Right atrium auricular region (tissue), 2 donors: Measurements from ENCODE around the gene SRRD. TPM values are rescaled to one million over a fixed set of nuclear protein-coding genes. Genes with fewer than 3 reads are reported as not detected.

Experiments used
- DNase-seq: peaks from one replicate; pipeline ENCODE4 v3.0.0-alpha.2; 2019; ENCODE audit warnings: low spot score
- H3K27ac ChIP-seq, 2 donors: fragments of 200-600 bp; sonication (generic); 1 replicate in 1 of 2; 2 replicates in 1 of 2; pipeline ENCODE4 v1.5.1; 2016 to 2019
- H3K27me3 ChIP-seq, 2 donors: fragments of 200-600 bp; sonication (generic); one replicate each; pipeline versions ENCODE4 v1.5.1 to v1.6.0; 2017 to 2019
- H3K36me3 ChIP-seq: fragments of 200-600 bp; sonication (generic); one replicate; pipeline ENCODE4 v1.5.1; 2016
- H3K4me1 ChIP-seq, 2 donors: fragments of 200-600 bp; sonication (generic); one replicate each; pipeline versions ENCODE4 v1.5.1 to v1.6.0; 2017 to 2019
- H3K4me3 ChIP-seq, 2 donors: fragments of 200-600 bp; sonication (generic); 1 replicate in 1 of 2; 2 replicates in 1 of 2; pipeline ENCODE4 v1.5.1; 2017 to 2019; ENCODE audit warnings: mild to moderate bottlenecking in 1 of 2, moderate library complexity in 1 of 2
- H3K9me3 ChIP-seq, 2 donors: fragments of 200-600 bp; sonication (generic); one replicate each; pipeline ENCODE4 v1.5.1; 2019
- CTCF ChIP-seq, 2 donors: fragments of 200-600 bp; sonication (generic); IDR thresholded peaks; one replicate each; pipeline ENCODE4 v1.5.1; 2019; ENCODE audit warnings: antibody characterized with exemption in 2 of 2
- total RNA-seq, 2 donors: library from RNA; depleted of rRNA; stranded (reverse); fragments of >200 nt; gene quantifications; one replicate each; pipeline ENCODE4 v1.1.0, GENCODE V29; 2016

SRRD gene
- total RNA-seq, 2 donors from 2014 or later = 20.4 to 25.0 TPM

- no peaks in the 10 kb centered on the region for H3K27me3 ChIP-seq
- no peak for TF ChIP-seq CTCF (IDR thresholded peaks at IDR 0.05)
- H3K9me3 ChIP-seq = no peaks in the 10 kb centered on the region
- DNase-seq = no peak
- peaks cover 0 to 29% of the 10 kb centered on the region in 2 donors for H3K4me1 ChIP-seq
- H3K27ac ChIP-seq = no peak overlapping the region
- peaks cover 47% of the 10 kb centered on the region for H3K36me3 ChIP-seq
- H3K4me3 ChIP-seq = no peak overlapping the region
Measured at GRCh38 chr22:26477341-26477731, 6.3 kb upstream of the SRRD start.

GRCh38 chr22:26479043-26479791 is 4.5 kb upstream of the SRRD start:
- peaks cover 33% of the 10 kb centered on the region for H3K36me3 ChIP-seq
- H3K9me3 ChIP-seq = no peaks in the 10 kb centered on the region
- H3K4me1 ChIP-seq = peaks cover 0 to 40% of the 10 kb centered on the region in 2 donors
- DNase-seq = no peak
- H3K4me3 ChIP-seq = peak overlapping the region in 1 of 2 donors; percentile 13
- peak in 1 of 2 donors; percentile 9 for TF ChIP-seq CTCF (IDR thresholded peaks at IDR 0.05)
- no peaks in the 10 kb centered on the region for H3K27me3 ChIP-seq
- no peak overlapping the region for H3K27ac ChIP-seq

GRCh38 chr22:26479792-26480610 is 3.7 kb upstream of the SRRD start:
- peak overlapping the region in 1 of 2 donors; percentile 13 for H3K4me3 ChIP-seq
- H3K36me3 ChIP-seq = peaks cover 27% of the 10 kb centered on the region
- DNase-seq = no peak
- H3K27me3 ChIP-seq = no peaks in the 10 kb centered on the region
- peaks cover 0 to 48% of the 10 kb centered on the region in 2 donors for H3K4me1 ChIP-seq
- H3K27ac ChIP-seq = no peak overlapping the region
- TF ChIP-seq CTCF (IDR thresholded peaks at IDR 0.05) = no peak
- no peaks in the 10 kb centered on the region for H3K9me3 ChIP-seq

GRCh38 chr22:26480611-26480932 is 3.1 kb upstream of the SRRD start:
- Histone ChIP-seq H3K4me1 (peaks cover 0 to 53% of the 10 kb centered on the region in 2 donors), H3K27me3 (no peaks in the 10 kb centered on the region), H3K36me3 (peaks cover 22% of the 10 kb centered on the region), H3K4me3 (no peak overlapping the region), H3K27ac (no peak overlapping the region), H3K9me3 (no peaks in the 10 kb centered on the region)
- DNase-seq = no peak
- no peak for TF ChIP-seq CTCF (IDR thresholded peaks at IDR 0.05)

GRCh38 chr22:26481112-26481693 is 2.5 kb upstream of the SRRD start:
- Histone ChIP-seq H3K27ac (no peak overlapping the region), H3K9me3 (no peaks in the 10 kb centered on the region), H3K4me1 (peaks cover 0 to 53% of the 10 kb centered on the region in 2 donors), H3K36me3 (peaks cover 16% of the 10 kb centered on the region), H3K4me3 (no peak overlapping the region), H3K27me3 (no peaks in the 10 kb centered on the region)
- no peak for TF ChIP-seq CTCF (IDR thresholded peaks at IDR 0.05)
- no peak for DNase-seq
